SK-N-SH (cell line): Measurements from ENCODE around the gene ARHGAP29.

Source experiments
- CHD2 ChIP-seq: fragments of 150-350 bp; IDR thresholded peaks from 2 replicates; pipeline ENCODE4 v1.6.1; 2018; ENCODE audit warnings: low read length; ENCODE audit not compliant: partially characterized antibody
- EZH2phosphoT487 ChIP-seq: fragments of 200-600 bp; sonication (generic); IDR thresholded peaks from 2 replicates; pipeline ENCODE4 v1.6.1; 2017; ENCODE audit warnings: low read depth, mixed run types, mild to moderate bottlenecking, antibody characterized with exemption, moderate library complexity, borderline replicate concordance
- FOXJ3 ChIP-seq: sonication (generic); formaldehyde crosslinking; IDR thresholded peaks from 2 replicates; pipeline ENCODE4 v1.5.1; 2020; ENCODE audit warnings: mild to moderate bottlenecking, missing genetic modification reagents
- MXI1 ChIP-seq: IDR thresholded peaks from 2 replicates; pipeline ENCODE4 v1.6.1; 2012; ENCODE audit warnings: mild to moderate bottlenecking, low read depth, low read length, improper control_type of control experiment
- RAD21 ChIP-seq: IDR thresholded peaks from 2 replicates; pipeline ENCODE4 v1.6.1; 2012; ENCODE audit warnings: mild to moderate bottlenecking, low read length
- TAF1 ChIP-seq: IDR thresholded peaks from 2 replicates; pipeline ENCODE4 v1.6.1; 2012; ENCODE audit warnings: low read depth, mild to moderate bottlenecking, low read length, moderate library complexity, borderline replicate concordance
- TEAD4 ChIP-seq: IDR thresholded peaks from 2 replicates; pipeline ENCODE4 v1.4.0; 2012; ENCODE audit warnings: mild to moderate bottlenecking, borderline replicate concordance; ENCODE audit not compliant: insufficient read depth
- TF ChIP-seq, protein P1 (sequence below): fragments of 200-600 bp; sonication (generic); IDR thresholded peaks from 2 replicates; pipeline ENCODE4 v1.6.1; 2017; ENCODE audit warnings: antibody characterized with exemption, mild to moderate bottlenecking, moderate library complexity
- TF ChIP-seq, protein P2 (sequence below): IDR thresholded peaks from 2 replicates; pipeline ENCODE4 v1.4.0; 2012; ENCODE audit warnings: low read depth, borderline replicate concordance

DNA sequence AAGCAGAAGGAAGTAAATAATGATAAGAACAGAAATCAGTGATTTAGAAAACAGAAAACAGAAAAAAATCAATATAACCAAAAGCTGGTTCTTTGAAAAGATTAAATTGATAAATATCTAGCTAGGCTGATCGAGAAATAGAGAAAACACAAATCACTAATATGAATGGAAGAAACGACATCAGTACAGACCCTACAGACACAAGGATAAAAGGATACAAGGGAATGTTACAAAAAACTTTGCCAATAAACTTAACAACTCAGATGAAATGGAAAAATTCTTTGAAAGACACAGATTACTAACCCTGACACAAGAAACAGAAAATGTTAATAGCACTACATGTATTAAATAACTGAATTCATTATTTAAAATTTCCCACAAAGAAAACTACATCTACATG is 6.3 kb upstream of the ARHGAP29 start:
- TF ChIP-seq, protein P1, sequence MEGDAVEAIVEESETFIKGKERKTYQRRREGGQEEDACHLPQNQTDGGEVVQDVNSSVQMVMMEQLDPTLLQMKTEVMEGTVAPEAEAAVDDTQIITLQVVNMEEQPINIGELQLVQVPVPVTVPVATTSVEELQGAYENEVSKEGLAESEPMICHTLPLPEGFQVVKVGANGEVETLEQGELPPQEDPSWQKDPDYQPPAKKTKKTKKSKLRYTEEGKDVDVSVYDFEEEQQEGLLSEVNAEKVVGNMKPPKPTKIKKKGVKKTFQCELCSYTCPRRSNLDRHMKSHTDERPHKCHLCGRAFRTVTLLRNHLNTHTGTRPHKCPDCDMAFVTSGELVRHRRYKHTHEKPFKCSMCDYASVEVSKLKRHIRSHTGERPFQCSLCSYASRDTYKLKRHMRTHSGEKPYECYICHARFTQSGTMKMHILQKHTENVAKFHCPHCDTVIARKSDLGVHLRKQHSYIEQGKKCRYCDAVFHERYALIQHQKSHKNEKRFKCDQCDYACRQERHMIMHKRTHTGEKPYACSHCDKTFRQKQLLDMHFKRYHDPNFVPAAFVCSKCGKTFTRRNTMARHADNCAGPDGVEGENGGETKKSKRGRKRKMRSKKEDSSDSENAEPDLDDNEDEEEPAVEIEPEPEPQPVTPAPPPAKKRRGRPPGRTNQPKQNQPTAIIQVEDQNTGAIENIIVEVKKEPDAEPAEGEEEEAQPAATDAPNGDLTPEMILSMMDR: no peak
- no peak for TF ChIP-seq TAF1
- TF ChIP-seq TEAD4: no peak
- no peak for TF ChIP-seq EZH2phosphoT487
- TF ChIP-seq RAD21: no peak
- no peak for TF ChIP-seq CHD2
- no peak for TF ChIP-seq FOXJ3 (CRISPR knock-in tag)
- no peak for TF ChIP-seq MXI1
- TF ChIP-seq, protein P2, sequence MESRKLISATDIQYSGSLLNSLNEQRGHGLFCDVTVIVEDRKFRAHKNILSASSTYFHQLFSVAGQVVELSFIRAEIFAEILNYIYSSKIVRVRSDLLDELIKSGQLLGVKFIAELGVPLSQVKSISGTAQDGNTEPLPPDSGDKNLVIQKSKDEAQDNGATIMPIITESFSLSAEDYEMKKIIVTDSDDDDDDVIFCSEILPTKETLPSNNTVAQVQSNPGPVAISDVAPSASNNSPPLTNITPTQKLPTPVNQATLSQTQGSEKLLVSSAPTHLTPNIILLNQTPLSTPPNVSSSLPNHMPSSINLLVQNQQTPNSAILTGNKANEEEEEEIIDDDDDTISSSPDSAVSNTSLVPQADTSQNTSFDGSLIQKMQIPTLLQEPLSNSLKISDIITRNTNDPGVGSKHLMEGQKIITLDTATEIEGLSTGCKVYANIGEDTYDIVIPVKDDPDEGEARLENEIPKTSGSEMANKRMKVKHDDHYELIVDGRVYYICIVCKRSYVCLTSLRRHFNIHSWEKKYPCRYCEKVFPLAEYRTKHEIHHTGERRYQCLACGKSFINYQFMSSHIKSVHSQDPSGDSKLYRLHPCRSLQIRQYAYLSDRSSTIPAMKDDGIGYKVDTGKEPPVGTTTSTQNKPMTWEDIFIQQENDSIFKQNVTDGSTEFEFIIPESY: no peak
